HG03575 (cell line): Measurements from ENCODE around the gene SLC35E3.

Experiments
- ATAC-seq: cut with Tn5 transposase; IDR thresholded peaks from one replicate; pipeline ENCODE4 v1.9.1; 2021; ENCODE audit not compliant: unreplicated experiment, insufficient number of reproducible peaks, low FRiP score; ENCODE audit errors: extremely low read depth

The SLC35E3 gene

GRCh38 chr12:68827895-68828671, 82.1 kb downstream of the SLC35E3 start:
- ATAC-seq: no peak

- ATAC-seq: no peak
Measured at GRCh38 chr12:68828672-68829068, 82.7 kb downstream of the SLC35E3 start.
